A673 (cell line): Measurements from ENCODE around the gene HOMER1.

Source experiments
- CTCF ChIP-seq: fragments of 300-800, 200-600 bp; sonication (generic); conservative IDR thresholded peaks from 2 replicates; pipeline ENCODE4 v1.5.1; 2017; ENCODE audit warnings: low read depth, mild to moderate bottlenecking, antibody characterized with exemption, low read length, moderate library complexity, mixed read lengths
- EZH2 ChIP-seq: fragments of 200-600 bp; sonication (generic); IDR thresholded peaks from 2 replicates; pipeline ENCODE4 v1.6.1; 2017; ENCODE audit warnings: borderline replicate concordance, low read depth, mild to moderate bottlenecking, mixed read lengths, antibody characterized with exemption, low read length; ENCODE audit not compliant: poor library complexity, severe bottlenecking

GRCh38 chr5:79488058-79488457 lies 25.9 kb downstream of the HOMER1 start:
- TF ChIP-seq CTCF: no peak
- no peak for TF ChIP-seq EZH2
